A549 (cell line): ENCODE measurements around the gene GRHL3. TPM values are rescaled to one million over a fixed set of nuclear protein-coding genes. Genes with fewer than 3 reads are reported as not detected.

ENCODE experiments used
- ATAC-seq, 2 experiments: fragments of 200-7000 bp in 1 of 2; fragments of >200 bp in 1 of 2; cut with Nextera tagmentation in 1 of 2; cut with Tn5 transposase in 1 of 2; 3 replicates each; pipeline versions ENCODE4 v1.8.0 to v1.9.1; 2018 to 2020; ENCODE audit warnings: mild to moderate bottlenecking in 1 of 2, moderate library complexity in 1 of 2
- CTCF ChIA-PET: fragments of 300-600 bp; sonication (Branson Sonifier 250); formaldehyde crosslinking; extraction: SDS; loops from one replicate; lab custom pipeline; 2021; ENCODE audit warnings: antibody characterized with exemption, inconsistent platforms; lab: Yijun Ruan, JAX
- POLR2A ChIA-PET: fragments of 350-600 bp; formaldehyde crosslinking; extraction: SDS; loops from one replicate; lab custom pipeline; 2021; ENCODE audit warnings: antibody characterized with exemption, inconsistent platforms; lab: Yijun Ruan, JAX
- DNase-seq, 2 experiments: peaks; one replicate each; pipeline versions ENCODE4 v3.0.0 to v3.0.0-alpha.2; 2011 to 2016; ENCODE audit warnings: low read depth in 1 of 2, low spot score in 1 of 2
- FAIRE-seq: peaks from 2 replicates; lab custom pipeline; 2011; peaks lifted over from hg19 to GRCh38; lab: Jason Lieb, UNC
- H3K27ac ChIP-seq, 2 experiments: fragments of >200 bp; sonication (Bioruptor Twin); formaldehyde crosslinking; 3 replicates each; pipeline ENCODE4 v1.5.1; 2016 to 2017
- H3K4me1 ChIP-seq: fragments of >200 bp; sonication (Bioruptor Twin); formaldehyde crosslinking; 3 replicates; pipeline ENCODE4 v1.6.1; 2016
- H3K4me2 ChIP-seq: fragments of >200 bp; sonication (Bioruptor Twin); formaldehyde crosslinking; 3 replicates; pipeline ENCODE4 v1.6.1; 2016
- H3K4me3 ChIP-seq: fragments of >200 bp; sonication (Bioruptor Twin); formaldehyde crosslinking; 3 replicates; pipeline ENCODE4 v1.5.1; 2016
- H3K9me3 ChIP-seq: fragments of >200 bp; sonication (Bioruptor Twin); formaldehyde crosslinking; 3 replicates; pipeline ENCODE4 v1.6.1; 2016
- BHLHE40 ChIP-seq: IDR thresholded peaks from 2 replicates; pipeline ENCODE4 v1.6.1; 2012; ENCODE audit warnings: low read depth, low read length, inconsistent platforms
- CEBPB ChIP-seq, 2 experiments: fragments of >200 bp in 1 of 2; sonication (Bioruptor Twin) in 1 of 2; formaldehyde crosslinking in 1 of 2; IDR thresholded peaks; 2 replicates each; pipeline ENCODE4 v1.6.1; 2012 to 2016
- CHD2 ChIP-seq: fragments of 150-350 bp; IDR thresholded peaks from 2 replicates; pipeline ENCODE4 v1.6.1; 2014; ENCODE audit warnings: low read length; ENCODE audit not compliant: partially characterized antibody
- CHD4 ChIP-seq: fragments of 200-600 bp; sonication (generic); IDR thresholded peaks from 2 replicates; pipeline ENCODE4 v1.6.1; 2016; ENCODE audit warnings: antibody characterized with exemption, mild to moderate bottlenecking, borderline replicate concordance
- EHF ChIP-seq: fragments of 250-450 bp; sonication (Bioruptor Pico); IDR thresholded peaks from 2 replicates; pipeline ENCODE4 v1.5.0; 2020; ENCODE audit warnings: mild to moderate bottlenecking
- EP300 ChIP-seq, 2 experiments: fragments of >200 bp; sonication (Bioruptor Twin); formaldehyde crosslinking; IDR thresholded peaks; 2 replicates in 1 of 2; 3 replicates in 1 of 2; pipeline ENCODE4 v1.6.1; 2016 to 2017
- ESRRA ChIP-seq: fragments of 150-350 bp; IDR thresholded peaks from 2 replicates; pipeline ENCODE4 v1.6.1; 2014; ENCODE audit warnings: mild to moderate bottlenecking, low read length, borderline replicate concordance
- HES2 ChIP-seq: fragments of >200 bp; sonication (Bioruptor Twin); formaldehyde crosslinking; IDR thresholded peaks from 2 replicates; pipeline ENCODE4 v1.6.1; 2016
- HEYL ChIP-seq: fragments of 250-450 bp; sonication (Bioruptor Pico); IDR thresholded peaks from 2 replicates; pipeline ENCODE4 v1.8.0; 2021; ENCODE audit warnings: mild to moderate bottlenecking, moderate library complexity
- HOXA7 ChIP-seq: fragments of 250-450 bp; sonication (Bioruptor Pico); IDR thresholded peaks from 2 replicates; pipeline ENCODE4 v1.5.0; 2020; ENCODE audit warnings: mild to moderate bottlenecking, moderate library complexity
- MAFK ChIP-seq: fragments of 450-650 bp; IDR thresholded peaks from 2 replicates; pipeline ENCODE4 v1.6.1; 2014; ENCODE audit not compliant: partially characterized antibody
- NFE2L2 ChIP-seq: fragments of 150-350 bp; conservative IDR thresholded peaks from 2 replicates; pipeline ENCODE4 v1.6.1; 2014; ENCODE audit warnings: low read length
- NPAS2 ChIP-seq: fragments of 250-450 bp; sonication (Bioruptor Pico); IDR thresholded peaks from 2 replicates; pipeline ENCODE4 v1.8.0; 2022; ENCODE audit warnings: mild to moderate bottlenecking, moderate library complexity, borderline replicate concordance
- PHF8 ChIP-seq: fragments of 200-600 bp; sonication (generic); IDR thresholded peaks from 2 replicates; pipeline ENCODE4 v1.6.1; 2016; ENCODE audit warnings: low read depth, mild to moderate bottlenecking, antibody characterized with exemption, moderate library complexity, borderline replicate concordance
- RCOR1 ChIP-seq: fragments of 150-350 bp; IDR thresholded peaks from 2 replicates; pipeline ENCODE4 v1.6.1; 2014; ENCODE audit warnings: antibody characterized with exemption, low read length, low read depth
- TFCP2L1 ChIP-seq: fragments of 250-450 bp; sonication (Bioruptor Pico); IDR thresholded peaks from 2 replicates; pipeline ENCODE4 v1.5.0; 2021; ENCODE audit warnings: mild to moderate bottlenecking
- USF2 ChIP-seq: fragments of 450-650 bp; IDR thresholded peaks from 2 replicates; pipeline ENCODE4 v1.6.1; 2014; ENCODE audit warnings: antibody characterized with exemption
- WGBS: methylation state at CpG from one replicate; pipeline ENCODE4 v1.1.6; 2017; ENCODE audit errors: missing lambda C conversion rate; 5-methylcytosine and 5-hydroxymethylcytosine counted together
- polyA plus RNA-seq, 4 experiments: library from polyadenylated mRNA; depleted of rRNA in 3 of 4; stranded (reverse); fragments of >200 nt; fragmentation: RNase III in 1 of 4; extraction: RNeasy Plus Mini Kit Qiagen cat#74134 plus additional on column Dnase treatment in 1 of 4; gene quantifications; 2 replicates in 3 of 4; 3 replicates in 1 of 4; pipeline ENCODE4 v1.2.3, GENCODE V29; 2011 to 2017
- TF ChIP-seq, protein P1 (sequence below): fragments of >200 bp; sonication (Bioruptor Twin); formaldehyde crosslinking; IDR thresholded peaks from 3 replicates; pipeline ENCODE4 v1.5.1; 2016
- TF ChIP-seq, protein P2 (sequence below): fragments of >200 bp; sonication (Bioruptor Twin); formaldehyde crosslinking; IDR thresholded peaks from 3 replicates; pipeline ENCODE4 v1.6.1; 2016
- TF ChIP-seq, protein P3 (sequence below): IDR thresholded peaks from 2 replicates; pipeline ENCODE4 v1.6.1; 2012; ENCODE audit warnings: low read depth, borderline replicate concordance

Gene GRHL3
- polyA plus RNA-seq, 2 of the 4 experiments (the other 2 are of a cell fraction), result 0.58 to 1.6 TPM

DNA sequence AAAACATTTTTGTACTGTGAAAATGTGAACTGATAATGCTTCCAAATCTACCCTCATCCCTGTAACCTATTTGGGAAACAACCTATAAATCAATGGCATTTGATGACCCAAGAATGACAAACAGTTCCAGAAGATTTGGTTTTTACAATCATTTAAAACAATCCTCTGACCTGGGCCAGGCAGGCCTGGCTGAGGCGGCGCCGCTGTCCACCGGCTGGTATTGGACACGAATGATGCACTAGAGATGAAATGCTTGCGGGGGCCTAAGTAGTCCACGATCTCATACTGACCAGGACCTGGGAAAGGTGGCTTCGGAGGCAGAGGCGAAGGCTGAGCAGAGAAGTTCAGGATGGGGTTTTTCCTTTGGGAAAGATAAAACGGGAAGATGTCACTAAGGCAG lies 41.5 kb downstream of the GRHL3 start:
- Histone ChIP-seq H3K4me3 (no peak overlapping the region), H3K4me1 (peaks cover 34% of the 10 kb centered on the region), H3K4me2 (no peak overlapping the region), H3K27ac (no peak overlapping the region), H3K9me3 (no peaks in the 10 kb centered on the region)
- ATAC-seq, result no peak
- FAIRE-seq, result no peak
- 92% methylated on average over 10 of the region's 10 CpGs for WGBS
- CTCF ChIA-PET, result interaction anchor here (0.6 to 4.7 kb wide), 5 partner anchors 31 to 561 kb away, joined by 4 to 20 read pairs (median 11); no protein-coding TSS in a partner anchor
- TF ChIP-seq CHD4 (no peak), CEBPB (IDR thresholded peaks at IDR 0.05) (no peak), NPAS2 (CRISPR knock-in tag) (no peak), USF2 (no peak), ESRRA (no peak), EHF (CRISPR knock-in tag) (no peak), HEYL (no peak)
- POLR2A ChIA-PET, result no interaction called here
- DNase-seq, result no peak

DNA sequence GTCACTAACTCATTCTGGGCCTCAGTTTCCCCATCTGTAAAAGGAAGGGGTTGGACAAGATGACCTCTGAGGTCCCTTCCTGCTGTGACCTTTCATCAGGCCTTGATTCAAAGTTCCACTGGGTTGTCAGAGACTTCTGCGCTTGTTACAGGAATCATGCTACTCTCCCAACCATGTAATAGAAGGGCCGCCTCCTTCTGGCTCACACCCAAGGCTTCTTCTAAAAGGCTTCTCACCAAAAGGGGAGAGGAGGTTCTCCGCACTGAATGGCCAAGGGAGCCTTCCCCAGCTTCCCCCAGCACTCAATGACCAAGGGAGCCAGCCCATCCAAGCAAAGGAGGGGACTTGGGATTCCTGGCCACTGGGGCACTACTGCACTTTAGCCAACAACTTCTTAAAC lies 42.7 kb downstream of the GRHL3 start:
- DNase-seq (no peak), FAIRE-seq (no peak), ATAC-seq (no peak)
- H3K27ac ChIP-seq, result peak overlapping the region in 1 of 2 experiments; percentile 71; a peak in 1 of 6 replicates
- 90% methylated on average over 3 of the region's 3 CpGs for WGBS
- ChIA-PET CTCF (no interaction called here), POLR2A (no interaction called here)
- no peak overlapping the region for H3K4me2 ChIP-seq
- H3K4me3 ChIP-seq, result no peak overlapping the region
- peaks cover 40% of the 10 kb centered on the region for H3K4me1 ChIP-seq
- TF ChIP-seq TFCP2L1 (CRISPR knock-in tag) (no peak), HES2 (no peak), EP300 (IDR thresholded peaks at IDR 0.05) (no peak), MAFK (no peak), HOXA7 (CRISPR knock-in tag) (no peak), CHD2 (no peak), PHF8 (no peak)
- TF ChIP-seq, protein P1, sequence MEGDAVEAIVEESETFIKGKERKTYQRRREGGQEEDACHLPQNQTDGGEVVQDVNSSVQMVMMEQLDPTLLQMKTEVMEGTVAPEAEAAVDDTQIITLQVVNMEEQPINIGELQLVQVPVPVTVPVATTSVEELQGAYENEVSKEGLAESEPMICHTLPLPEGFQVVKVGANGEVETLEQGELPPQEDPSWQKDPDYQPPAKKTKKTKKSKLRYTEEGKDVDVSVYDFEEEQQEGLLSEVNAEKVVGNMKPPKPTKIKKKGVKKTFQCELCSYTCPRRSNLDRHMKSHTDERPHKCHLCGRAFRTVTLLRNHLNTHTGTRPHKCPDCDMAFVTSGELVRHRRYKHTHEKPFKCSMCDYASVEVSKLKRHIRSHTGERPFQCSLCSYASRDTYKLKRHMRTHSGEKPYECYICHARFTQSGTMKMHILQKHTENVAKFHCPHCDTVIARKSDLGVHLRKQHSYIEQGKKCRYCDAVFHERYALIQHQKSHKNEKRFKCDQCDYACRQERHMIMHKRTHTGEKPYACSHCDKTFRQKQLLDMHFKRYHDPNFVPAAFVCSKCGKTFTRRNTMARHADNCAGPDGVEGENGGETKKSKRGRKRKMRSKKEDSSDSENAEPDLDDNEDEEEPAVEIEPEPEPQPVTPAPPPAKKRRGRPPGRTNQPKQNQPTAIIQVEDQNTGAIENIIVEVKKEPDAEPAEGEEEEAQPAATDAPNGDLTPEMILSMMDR, result no peak
- TF ChIP-seq, protein P2, sequence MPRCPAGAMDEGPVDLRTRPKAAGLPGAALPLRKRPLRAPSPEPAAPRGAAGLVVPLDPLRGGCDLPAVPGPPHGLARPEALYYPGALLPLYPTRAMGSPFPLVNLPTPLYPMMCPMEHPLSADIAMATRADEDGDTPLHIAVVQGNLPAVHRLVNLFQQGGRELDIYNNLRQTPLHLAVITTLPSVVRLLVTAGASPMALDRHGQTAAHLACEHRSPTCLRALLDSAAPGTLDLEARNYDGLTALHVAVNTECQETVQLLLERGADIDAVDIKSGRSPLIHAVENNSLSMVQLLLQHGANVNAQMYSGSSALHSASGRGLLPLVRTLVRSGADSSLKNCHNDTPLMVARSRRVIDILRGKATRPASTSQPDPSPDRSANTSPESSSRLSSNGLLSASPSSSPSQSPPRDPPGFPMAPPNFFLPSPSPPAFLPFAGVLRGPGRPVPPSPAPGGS, result no peak
- TF ChIP-seq, protein P3, sequence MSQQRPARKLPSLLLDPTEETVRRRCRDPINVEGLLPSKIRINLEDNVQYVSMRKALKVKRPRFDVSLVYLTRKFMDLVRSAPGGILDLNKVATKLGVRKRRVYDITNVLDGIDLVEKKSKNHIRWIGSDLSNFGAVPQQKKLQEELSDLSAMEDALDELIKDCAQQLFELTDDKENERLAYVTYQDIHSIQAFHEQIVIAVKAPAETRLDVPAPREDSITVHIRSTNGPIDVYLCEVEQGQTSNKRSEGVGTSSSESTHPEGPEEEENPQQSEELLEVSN, result no peak
- no peaks in the 10 kb centered on the region for H3K9me3 ChIP-seq

GRCh38 chr1:24362396-24362795 lies 43.2 kb downstream of the GRHL3 start:
- Histone ChIP-seq H3K9me3 (no peaks in the 10 kb centered on the region), H3K27ac (peak overlapping the region; percentile 71 to 86; a peak in 4 of 6 replicates), H3K4me1 (peaks cover 40% of the 10 kb centered on the region), H3K4me3 (no peak overlapping the region), H3K4me2 (peak overlapping the region; percentile 36)
- CTCF ChIA-PET, result interaction anchor here (6.6 kb wide), 1 partner anchor 30 kb away, joined by 44 read pairs; no protein-coding TSS in a partner anchor
- no peak for ATAC-seq
- TF ChIP-seq HEYL (no peak), NFE2L2 (no peak), BHLHE40 (no peak), RCOR1 (no peak), MAFK (no peak)
- DNase-seq, result no peak
- WGBS, result 97% methylated on average over 2 of the region's 2 CpGs
- POLR2A ChIA-PET, result no interaction called here
- no peak for FAIRE-seq
